GM23338 (cell line): ENCODE measurements around the gene ZNF488.

Experiments used
- CREB1 ChIP-seq: fragments of 250-450 bp; sonication (Bioruptor Pico); IDR thresholded peaks from 2 replicates; pipeline ENCODE4 v1.5.0; 2020; ENCODE audit warnings: low read depth, mild to moderate bottlenecking, moderate library complexity
- CTCF ChIP-seq, 2 experiments: fragments of 200-600 bp in 1 of 2; sonication (generic) in 1 of 2; conservative IDR thresholded peaks; 2 replicates each; pipeline versions ENCODE4 v1.5.1 to v1.6.1; 2016 to 2017; ENCODE audit warnings: antibody characterized with exemption in 2 of 2, low read depth in 2 of 2, mild to moderate bottlenecking in 2 of 2, moderate library complexity in 1 of 2
- EZH2 ChIP-seq: fragments of 200-600 bp; sonication (generic); IDR thresholded peaks from one replicate; pipeline ENCODE4 v1.8.0; 2017; ENCODE audit warnings: antibody characterized with exemption, mild to moderate bottlenecking, low read depth; ENCODE audit not compliant: unreplicated experiment
- EZH2phosphoT487 ChIP-seq: fragments of 200-600 bp; sonication (generic); IDR thresholded peaks from one replicate; pipeline ENCODE4 v1.8.1; 2018; ENCODE audit warnings: antibody characterized with exemption; ENCODE audit not compliant: unreplicated experiment
- JUNB ChIP-seq: IDR thresholded peaks from one replicate; pipeline ENCODE4 v1.6.1; 2016; ENCODE audit warnings: antibody characterized with exemption; ENCODE audit not compliant: unreplicated experiment
- POLR2AphosphoS5 ChIP-seq: IDR thresholded peaks from 2 replicates; pipeline ENCODE4 v1.6.1; 2016; ENCODE audit warnings: antibody characterized with exemption, low read depth
- REST ChIP-seq: IDR thresholded peaks from one replicate; pipeline ENCODE4 v1.6.1; 2018; ENCODE audit warnings: antibody characterized with exemption; ENCODE audit not compliant: unreplicated experiment
- STAT1 ChIP-seq: IDR thresholded peaks from one replicate; pipeline ENCODE4 v1.6.1; 2016; ENCODE audit warnings: antibody characterized with exemption; ENCODE audit not compliant: unreplicated experiment
- ZNF114 ChIP-seq: fragments of 250-450 bp; sonication (Bioruptor Pico); IDR thresholded peaks from 2 replicates; pipeline ENCODE4 v1.5.0; 2020; ENCODE audit warnings: mild to moderate bottlenecking, moderate library complexity
- ZNF462 ChIP-seq: fragments of 250-450 bp; sonication (Bioruptor Pico); IDR thresholded peaks from 2 replicates; pipeline ENCODE4 v1.5.0; 2020; ENCODE audit warnings: mild to moderate bottlenecking, moderate library complexity

GRCh38 chr10:47326927-47327330 is 57.2 kb downstream of the ZNF488 start:
- TF ChIP-seq CTCF (conservative IDR thresholded peaks at IDR 0.05; ENCODE audit: low read depth in 2 of 2) (no peak), REST (no peak), POLR2AphosphoS5 (no peak), STAT1 (no peak), EZH2phosphoT487 (no peak), ZNF462 (CRISPR knock-in tag) (no peak), JUNB (no peak), ZNF114 (CRISPR knock-in tag) (no peak), EZH2 (no peak), CREB1 (CRISPR knock-in tag) (no peak)
